AG04449 (cell line): ENCODE data around the gene GPC3.

Experiments
- CTCF ChIA-PET: fragments of 350-600 bp; formaldehyde crosslinking; extraction: SDS; loops from one replicate; lab custom pipeline; 2021; ENCODE audit warnings: antibody characterized with exemption; lab: Yijun Ruan, JAX
- POLR2A ChIA-PET: fragments of 400-600, 350-600 bp; formaldehyde crosslinking; extraction: SDS; loops from one replicate; lab custom pipeline; 2020; ENCODE audit warnings: antibody characterized with exemption, inconsistent platforms; lab: Yijun Ruan, JAX
- DNase-seq: peaks from one replicate; pipeline ENCODE4 v3.0.0-alpha.2; 2010; ENCODE audit warnings: low read depth, low spot score
- H3K4me3 ChIP-seq: 2 replicates; pipeline ENCODE4 v1.5.1; 2011; ENCODE audit warnings: low read depth, mild to moderate bottlenecking, control low read depth, low read length
- TF ChIP-seq, protein P1 (sequence below): IDR thresholded peaks from one replicate; pipeline ENCODE4 v1.5.1; 2011; ENCODE audit warnings: mild to moderate bottlenecking, moderate library complexity, low read length, control low read depth, inconsistent platforms; ENCODE audit not compliant: insufficient read depth; ENCODE audit errors: missing control alignments

Gene GPC3

DNA sequence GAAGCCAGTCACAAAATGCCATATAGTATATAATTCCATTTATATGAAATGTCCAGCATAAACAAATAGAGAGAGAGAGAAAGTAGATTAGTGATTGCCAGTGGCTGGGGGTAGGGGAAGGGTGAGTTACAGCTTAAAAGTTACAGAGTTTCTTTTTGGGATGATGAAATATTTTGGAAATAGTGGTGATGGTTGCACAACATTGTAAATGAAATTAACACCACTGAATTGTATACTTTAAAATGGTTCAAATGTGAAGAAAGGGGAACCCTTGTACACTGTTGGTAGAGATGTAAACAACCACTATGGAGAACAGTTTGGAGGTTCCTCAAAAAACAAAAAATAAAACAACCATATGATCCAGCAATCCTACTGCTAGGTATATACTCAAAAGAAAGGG is 439.0 kb downstream of the GPC3 start:
- POLR2A ChIA-PET, result no interaction called here
- DNase-seq, result no peak
- TF ChIP-seq, protein P1, sequence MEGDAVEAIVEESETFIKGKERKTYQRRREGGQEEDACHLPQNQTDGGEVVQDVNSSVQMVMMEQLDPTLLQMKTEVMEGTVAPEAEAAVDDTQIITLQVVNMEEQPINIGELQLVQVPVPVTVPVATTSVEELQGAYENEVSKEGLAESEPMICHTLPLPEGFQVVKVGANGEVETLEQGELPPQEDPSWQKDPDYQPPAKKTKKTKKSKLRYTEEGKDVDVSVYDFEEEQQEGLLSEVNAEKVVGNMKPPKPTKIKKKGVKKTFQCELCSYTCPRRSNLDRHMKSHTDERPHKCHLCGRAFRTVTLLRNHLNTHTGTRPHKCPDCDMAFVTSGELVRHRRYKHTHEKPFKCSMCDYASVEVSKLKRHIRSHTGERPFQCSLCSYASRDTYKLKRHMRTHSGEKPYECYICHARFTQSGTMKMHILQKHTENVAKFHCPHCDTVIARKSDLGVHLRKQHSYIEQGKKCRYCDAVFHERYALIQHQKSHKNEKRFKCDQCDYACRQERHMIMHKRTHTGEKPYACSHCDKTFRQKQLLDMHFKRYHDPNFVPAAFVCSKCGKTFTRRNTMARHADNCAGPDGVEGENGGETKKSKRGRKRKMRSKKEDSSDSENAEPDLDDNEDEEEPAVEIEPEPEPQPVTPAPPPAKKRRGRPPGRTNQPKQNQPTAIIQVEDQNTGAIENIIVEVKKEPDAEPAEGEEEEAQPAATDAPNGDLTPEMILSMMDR, result no peak
- H3K4me3 ChIP-seq, result no peak overlapping the region
- CTCF ChIA-PET, result no interaction called here

DNA sequence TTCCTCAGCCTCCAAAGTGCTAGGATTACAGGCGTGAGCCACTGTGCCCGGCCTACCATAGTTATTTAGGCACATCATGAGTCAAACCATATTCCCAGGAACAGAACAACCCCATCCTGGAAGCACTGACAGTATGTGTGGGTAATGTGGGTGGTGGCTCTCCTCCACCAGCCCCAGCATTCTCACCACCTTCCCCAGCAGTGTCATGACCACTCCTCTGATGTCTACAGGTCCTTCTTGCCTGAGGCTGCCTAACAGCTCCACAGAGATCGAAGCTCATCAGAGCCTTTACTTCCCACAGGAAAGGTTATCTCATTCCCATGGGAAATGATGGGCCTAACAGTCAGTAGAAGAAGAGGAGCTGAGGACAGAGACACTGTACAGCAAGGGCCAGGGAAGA is 440.6 kb downstream of the GPC3 start:
- DNase-seq, result no peak
- no peak overlapping the region for H3K4me3 ChIP-seq
- TF ChIP-seq, protein P1, result no peak
- CTCF ChIA-PET, result no interaction called here
- POLR2A ChIA-PET, result no interaction called here

DNA sequence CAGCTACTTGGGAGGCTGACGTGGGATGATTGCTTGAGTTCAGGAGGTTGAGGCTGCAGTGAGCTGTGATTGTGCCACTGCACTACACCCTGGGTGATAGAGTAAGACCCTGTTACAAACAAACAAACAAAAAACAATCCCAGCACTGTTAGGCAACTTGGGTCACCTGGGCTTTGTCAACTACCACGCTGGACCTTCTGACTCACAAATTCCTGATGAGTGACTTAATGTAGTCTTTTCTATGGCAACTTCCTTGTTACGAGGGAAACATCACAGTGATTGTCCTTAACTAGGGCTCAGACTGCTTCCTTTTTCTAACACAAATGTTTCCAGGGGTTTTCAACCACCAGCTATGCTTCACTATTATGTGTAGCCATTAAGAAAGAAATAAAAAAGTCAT is 441.3 kb downstream of the GPC3 start:
- TF ChIP-seq, protein P1, result no peak
- ChIA-PET POLR2A (no interaction called here), CTCF (no interaction called here)
- H3K4me3 ChIP-seq, result no peak overlapping the region
- DNase-seq, result no peak

DNA sequence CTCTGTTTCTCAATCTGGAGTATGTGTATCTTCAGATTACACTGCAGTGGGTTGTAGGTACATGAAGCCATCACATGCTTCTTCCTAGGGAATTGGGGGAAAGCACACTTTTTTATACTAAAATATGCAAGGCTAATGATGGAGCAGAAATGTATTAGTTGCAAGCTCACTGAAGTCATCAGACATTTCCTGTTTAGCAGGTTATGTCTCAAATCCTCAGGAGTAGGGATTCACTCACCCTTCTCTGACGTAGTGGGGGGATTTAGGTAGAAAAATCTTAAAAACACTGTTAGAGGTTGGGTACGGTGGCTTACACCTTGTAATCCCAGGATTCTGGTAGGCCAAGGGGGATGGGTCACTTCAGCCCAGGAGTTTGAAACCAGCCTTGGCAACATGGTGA is 441.7 kb downstream of the GPC3 start:
- ChIA-PET POLR2A (no interaction called here), CTCF (no interaction called here)
- no peak for DNase-seq
- H3K4me3 ChIP-seq, result no peak overlapping the region
- TF ChIP-seq, protein P1, result no peak

DNA sequence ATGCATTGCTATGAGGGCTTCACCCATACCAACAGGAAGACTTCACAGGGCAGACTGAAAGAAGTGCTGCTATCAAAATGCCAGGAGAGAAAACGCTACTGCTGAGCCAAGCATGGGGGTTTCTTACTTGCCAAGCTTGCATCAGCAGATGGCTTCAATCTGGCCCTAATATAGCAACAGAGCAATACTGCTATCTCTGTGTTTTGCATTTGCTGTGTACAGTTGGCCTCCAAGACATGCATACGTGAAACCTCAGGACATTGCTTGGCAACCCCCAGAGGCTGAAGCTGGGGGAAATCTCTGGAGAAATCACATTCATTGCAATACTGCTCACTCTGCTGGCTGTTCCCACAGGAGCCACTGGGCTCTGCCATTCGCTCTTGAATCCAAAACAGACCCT is 442.9 kb downstream of the GPC3 start:
- no peak overlapping the region for H3K4me3 ChIP-seq
- CTCF ChIA-PET, result no interaction called here
- TF ChIP-seq, protein P1, result no peak
- no peak for DNase-seq
- POLR2A ChIA-PET, result no interaction called here

DNA sequence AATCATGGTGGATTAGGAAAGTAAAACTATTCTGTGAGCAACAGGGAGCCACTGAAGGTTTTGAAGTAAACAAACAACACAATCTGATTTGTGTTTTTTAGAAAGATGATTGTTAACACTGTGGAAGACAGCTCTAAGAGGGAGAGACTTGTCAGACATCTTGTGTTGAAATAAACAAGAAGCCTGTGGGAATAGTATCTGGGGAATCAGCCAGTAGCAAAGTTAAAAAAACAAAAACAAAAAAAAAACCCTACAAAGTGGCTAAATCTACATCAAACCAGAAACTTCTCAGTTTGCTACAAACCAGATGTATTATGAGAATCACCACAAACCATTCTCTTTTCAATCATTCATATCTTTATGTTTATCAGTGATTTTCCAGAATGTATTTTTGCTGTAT is 444.4 kb downstream of the GPC3 start:
- CTCF ChIA-PET, result no interaction called here
- POLR2A ChIA-PET, result no interaction called here

More for the DNA sequence above, 444.4 kb downstream of the GPC3 start:
- TF ChIP-seq, protein P1, result no peak
- no peak for DNase-seq
- H3K4me3 ChIP-seq, result no peak overlapping the region
